H1 (cell line): Measurements from ENCODE around the gene PGAP2. TPM values are rescaled to one million over a fixed set of nuclear protein-coding genes. Genes with fewer than 3 reads are reported as not detected.

Experiments used
- CTCF ChIA-PET: fragments of 300-600 bp; sonication (Branson Sonifier 250); formaldehyde crosslinking; loops from one replicate; lab custom pipeline; 2021; ENCODE audit not compliant: partially characterized antibody; lab: Charles Lee
- POLR2A ChIA-PET: fragments of 300-600 bp; sonication (Branson Sonifier 250); formaldehyde crosslinking; loops from one replicate; lab custom pipeline; 2021; ENCODE audit warnings: inconsistent platforms; ENCODE audit not compliant: partially characterized antibody; lab: Charles Lee
- DNase-seq, 2 experiments: peaks; one replicate each; pipeline versions ENCODE4 v3.0.0 to v3.0.0-alpha.2; 2010 to 2022; ENCODE audit warnings: low spot score in 2 of 2, low read depth in 1 of 2, mixed read lengths in 1 of 2
- FAIRE-seq: peaks from 2 replicates; lab custom pipeline; 2011; peaks lifted over from hg19 to GRCh38; lab: Jason Lieb, UNC
- H2AFZ ChIP-seq: 2 replicates; pipeline ENCODE4 v1.8.1; 2012; ENCODE audit warnings: low read length, inconsistent platforms
- H2AK5ac ChIP-seq: 2 replicates; pipeline ENCODE4 v1.6.1; 2013; ENCODE audit warnings: low read depth, low read length
- H2BK120ac ChIP-seq: replicated peaks from 2 replicates; pipeline ENCODE3; 2013; ENCODE audit warnings: low read depth, low read length, inconsistent platforms
- H2BK12ac ChIP-seq: 2 replicates; pipeline ENCODE4 v1.6.1; 2013; ENCODE audit warnings: low read depth, low read length
- H2BK15ac ChIP-seq: 2 replicates; pipeline ENCODE4 v1.6.1; 2013; ENCODE audit warnings: low read length
- H2BK20ac ChIP-seq: 2 replicates; pipeline ENCODE4 v1.6.1; 2013; ENCODE audit warnings: low read length
- H2BK5ac ChIP-seq: 2 replicates; pipeline ENCODE4 v1.6.1; 2013; ENCODE audit warnings: low read depth, low read length
- H3K14ac ChIP-seq: 2 replicates; pipeline ENCODE4 v1.6.1; 2013; ENCODE audit warnings: inconsistent platforms; ENCODE audit not compliant: insufficient read length
- H3K18ac ChIP-seq: 2 replicates; pipeline ENCODE4 v1.6.1; 2013; ENCODE audit warnings: low read length; ENCODE audit errors: extremely low read depth
- H3K23ac ChIP-seq: 2 replicates; pipeline ENCODE4 v1.6.1; 2013; ENCODE audit warnings: inconsistent platforms; ENCODE audit not compliant: insufficient read length
- H3K23me2 ChIP-seq: 2 replicates; pipeline ENCODE4 v1.6.1; 2013; ENCODE audit warnings: low read depth, low read length
- H3K27ac ChIP-seq: 2 replicates; pipeline ENCODE4 v1.6.1; 2011; ENCODE audit warnings: low read depth, low read length, inconsistent platforms
- H3K27me3 ChIP-seq, 4 experiments: replicated peaks in 1 of 4; 1 replicate in 1 of 4; 2 replicates in 3 of 4; pipeline versions ENCODE4 v1.6.1 to v1.8.1; 2011 to 2013; ENCODE audit warnings: low read length in 3 of 4, mild to moderate bottlenecking in 3 of 4, inconsistent platforms in 2 of 4, mixed read lengths in 2 of 4, moderate library complexity in 1 of 4; ENCODE audit not compliant: control insufficient read depth in 3 of 4, insufficient read depth in 3 of 4; ENCODE audit errors: extremely low read depth in 1 of 4
- H3K36me3 ChIP-seq, 4 experiments: 2 replicates each; pipeline versions ENCODE4 v1.6.1 to v1.8.1; 2011 to 2013; ENCODE audit warnings: mild to moderate bottlenecking in 4 of 4, low read length in 3 of 4, moderate library complexity in 2 of 4, control low read depth in 1 of 4, inconsistent platforms in 1 of 4; ENCODE audit not compliant: insufficient read depth in 4 of 4, control insufficient read depth in 2 of 4
- H3K4ac ChIP-seq: replicated peaks from 2 replicates; pipeline ENCODE3; 2013; ENCODE audit warnings: low read length, low read depth, mixed read lengths, inconsistent platforms; ENCODE audit not compliant: insufficient read length
- H3K4me1 ChIP-seq, 4 experiments: replicated peaks in 1 of 4; 1 replicate in 1 of 4; 2 replicates in 3 of 4; pipeline versions ENCODE4 v1.6.1 to v1.8.1; 2011 to 2013; ENCODE audit warnings: low read length in 3 of 4, inconsistent platforms in 2 of 4, mixed read lengths in 1 of 4; ENCODE audit not compliant: insufficient read depth in 4 of 4, control insufficient read depth in 3 of 4
- H3K4me2 ChIP-seq, 2 experiments: 2 replicates each; pipeline versions ENCODE4 v1.6.1 to v1.8.1; 2011 to 2013; ENCODE audit warnings: low read depth in 2 of 2, low read length in 2 of 2, control low read depth in 1 of 2, inconsistent platforms in 1 of 2, mild to moderate bottlenecking in 1 of 2; ENCODE audit not compliant: insufficient read depth in 1 of 2
- H3K4me3 ChIP-seq, 4 experiments: fragments of 200-600, 300-600 bp in 1 of 4; sonication (generic), shearing (Covaris generic), sonication (Bioruptor Twin) in 1 of 4; 2 replicates each; pipeline versions ENCODE4 v1.5.1 to v1.8.1; 2011 to 2016; ENCODE audit warnings: low read length in 4 of 4, low read depth in 3 of 4, control low read depth in 2 of 4, inconsistent platforms in 2 of 4, mild to moderate bottlenecking in 2 of 4, mixed read lengths in 1 of 4, moderate library complexity in 1 of 4; ENCODE audit not compliant: insufficient read depth in 2 of 4; ENCODE audit errors: extremely low read depth in 1 of 4
- H3K56ac ChIP-seq: replicated peaks from 2 replicates; pipeline ENCODE3; 2013; ENCODE audit warnings: low read depth, mild to moderate bottlenecking, mixed read lengths, low read length, inconsistent platforms; ENCODE audit not compliant: insufficient read length
- H3K79me1 ChIP-seq: 2 replicates; pipeline ENCODE4 v1.6.1; 2013; ENCODE audit warnings: low read depth, low read length, control low read depth
- H3K79me2 ChIP-seq, 2 experiments: 2 replicates each; pipeline versions ENCODE4 v1.6.1 to v1.8.1; 2012 to 2013; ENCODE audit warnings: low read length in 2 of 2, mild to moderate bottlenecking in 2 of 2, inconsistent platforms in 1 of 2; ENCODE audit not compliant: insufficient read depth in 2 of 2, control insufficient read depth in 1 of 2
- H3K9ac ChIP-seq, 4 experiments: replicated peaks in 1 of 4; 1 replicate in 1 of 4; 2 replicates in 3 of 4; pipeline versions ENCODE4 v1.6.1 to v1.8.1; 2011 to 2013; ENCODE audit warnings: low read depth in 3 of 4, low read length in 3 of 4, control low read depth in 2 of 4, mild to moderate bottlenecking in 2 of 4, moderate library complexity in 2 of 4, inconsistent platforms in 1 of 4; ENCODE audit errors: extremely low read depth in 1 of 4
- H3K9me3 ChIP-seq, 2 experiments: 2 replicates each; pipeline versions ENCODE4 v1.6.1 to v1.8.1; 2012 to 2013; ENCODE audit warnings: mild to moderate bottlenecking in 2 of 2, moderate library complexity in 2 of 2, control low read depth in 1 of 2, inconsistent platforms in 1 of 2, low read depth in 1 of 2, low read length in 1 of 2, mixed read lengths in 1 of 2; ENCODE audit not compliant: insufficient read depth in 2 of 2
- H4K20me1 ChIP-seq, 2 experiments: replicated peaks in 1 of 2; 2 replicates each; pipeline versions ENCODE3 to v1.8.1; 2011 to 2013; ENCODE audit warnings: inconsistent platforms in 2 of 2, low read length in 2 of 2, mild to moderate bottlenecking in 1 of 2; ENCODE audit not compliant: insufficient read depth in 2 of 2, control insufficient read depth in 1 of 2
- H4K5ac ChIP-seq: 2 replicates; pipeline ENCODE4 v1.6.1; 2013; ENCODE audit warnings: low read length, low read depth, mixed read lengths, inconsistent platforms; ENCODE audit not compliant: insufficient read length
- H4K8ac ChIP-seq: 2 replicates; pipeline ENCODE4 v1.8.0; 2013; ENCODE audit warnings: mild to moderate bottlenecking, moderate library complexity, low read length, inconsistent platforms; ENCODE audit not compliant: insufficient read depth; ENCODE audit errors: extremely low read depth
- H4K91ac ChIP-seq: replicated peaks from 2 replicates; pipeline ENCODE3; 2013; ENCODE audit warnings: low read length, mixed read lengths, inconsistent platforms; ENCODE audit not compliant: insufficient read length
- CBX8 ChIP-seq: fragments of 300-800, 300-1000 bp; sonication (generic); IDR thresholded peaks from 2 replicates; pipeline ENCODE4 v1.7.1; 2016; ENCODE audit warnings: low read depth, low read length, borderline replicate concordance
- JUND ChIP-seq: IDR thresholded peaks from 2 replicates; pipeline ENCODE4 v1.6.1; 2011; ENCODE audit warnings: mild to moderate bottlenecking, improper control_type of control experiment, low read length
- MAX ChIP-seq: IDR thresholded peaks from 2 replicates; pipeline ENCODE4 v1.6.1; 2012; ENCODE audit warnings: inconsistent platforms
- NANOG ChIP-seq: IDR thresholded peaks from 2 replicates; pipeline ENCODE4 v1.6.1; 2011; ENCODE audit warnings: low read length, low read depth, mild to moderate bottlenecking, inconsistent platforms; ENCODE audit not compliant: insufficient read depth, poor library complexity, severe bottlenecking
- WGBS, 2 experiments: shearing (Covaris generic) in 1 of 2; methylation state at CpG; one replicate each; pipeline versions ENCODE4 v1.1.6 to v1.1.7; 2013 to 2015; ENCODE audit warnings: low lambda C conversion rate in 2 of 2, mixed read lengths in 2 of 2, inconsistent platforms in 1 of 2, low coverage in 1 of 2, missing lambda C conversion rate in 1 of 2; ENCODE audit not compliant: insufficient replicate concordance in 2 of 2, insufficient coverage in 1 of 2, insufficient read length in 1 of 2; ENCODE audit errors: extremely low coverage in 1 of 2, missing lambda C conversion rate in 1 of 2; 5-methylcytosine and 5-hydroxymethylcytosine counted together
- polyA plus RNA-seq, 7 experiments: library from polyadenylated mRNA; depleted of rRNA in 3 of 7; stranded (reverse) in 5 of 7; unstranded in 2 of 7; fragments of >200 nt in 5 of 7; fragments of 200-250 nt in 2 of 7; gene quantifications; 1 replicate in 5 of 7; 2 replicates in 1 of 7; 4 replicates in 1 of 7; pipeline versions ENCODE4 v1.2.1 to v1.2.3, GENCODE V29; 2011 to 2013; ENCODE audit warnings: missing spikeins in 2 of 7, mixed read lengths in 2 of 7
- total RNA-seq: library from RNA; stranded (reverse); fragmentation: NEBNext Ultra II Directional; extraction: Animal tissue kit (Norgen Biotek cat#: 25700); gene quantifications from 2 replicates; pipeline ENCODE4 v1.2.1, GENCODE V29; 2021

The PGAP2 gene
- total and polyA plus RNA-seq, 2 of the 8 experiments (the other 6 are each of a cell fraction or from before 2014, with no cell fraction given) = 56.5 to 106 TPM

- TF ChIP-seq MAX (no peak), NANOG (no peak), CBX8 (no peak), JUND (no peak)
- Histone ChIP-seq H3K14ac (no peak overlapping the region), H2BK12ac (no peak overlapping the region), H3K9ac (no peak overlapping the region), H3K4me2 (no peak overlapping the region), H4K8ac (no peak overlapping the region), H3K9me3 (no peaks in the 10 kb centered on the region), H3K79me1 (peaks cover 5% of the 10 kb centered on the region), H2BK5ac (no peak overlapping the region), H3K27me3 (no peaks in the 10 kb centered on the region), H3K18ac (no peak overlapping the region), H2BK15ac (no peak overlapping the region), H4K5ac (no peak overlapping the region), H3K36me3 (peaks cover 5 to 53% (median 24%) of the 10 kb centered on the region in 4 experiments), H3K4me3 (no peak overlapping the region), H3K23ac (no peak overlapping the region), H2AFZ (no peak overlapping the region), H3K56ac (no peak overlapping the region), H4K20me1 (peaks cover 3 to 6% of the 10 kb centered on the region in 2 experiments), H2AK5ac (no peak overlapping the region), H3K27ac (no peak overlapping the region), H3K4ac (no peak overlapping the region), H2BK120ac (no peak overlapping the region), H3K79me2 (peaks cover 7 to 55% of the 10 kb centered on the region in 2 experiments), H3K4me1 (no peaks in the 10 kb centered on the region), H3K23me2 (no peaks in the 10 kb centered on the region), H4K91ac (no peak overlapping the region), H2BK20ac (no peak overlapping the region)
- whole genome bisulfite sequencing, 2 experiments = 95% methylated on average over 2 of the region's 2 CpGs; no CpG with 5 or more reads in 1 of the 2 experiments
- POLR2A ChIA-PET = no interaction called here
- CTCF ChIA-PET = interaction anchor here (0.6 to 1.7 kb wide), 2 partner anchors 14 to 54 kb away, joined by 3 to 4 read pairs; no protein-coding TSS in a partner anchor
- FAIRE-seq (no peak), DNase-seq (no peak)
Measured at GRCh38 chr11:3781423-3781822, 26.9 kb upstream of the PGAP2 start.
